OCI-LY1 (cell line): Measurements from ENCODE around the gene KRT1.

Source experiments
- H2AFZ ChIP-seq: fragments of 200-600 bp; sonication (generic), shearing (Covaris generic); 2 replicates; pipeline ENCODE4 v1.6.0; 2014; ENCODE audit warnings: antibody characterized with exemption, mild to moderate bottlenecking, low read length
- H3F3A ChIP-seq: fragments of 200-600 bp; sonication (generic), shearing (Covaris generic); 2 replicates; pipeline ENCODE4 v1.6.0; 2014; ENCODE audit warnings: mild to moderate bottlenecking, antibody characterized with exemption, low read length, moderate library complexity; ENCODE audit not compliant: insufficient read depth
- H3K27ac ChIP-seq: fragments of 200-600 bp; sonication (generic); 2 replicates; pipeline ENCODE4 v1.5.1; 2014; ENCODE audit warnings: low read length, mixed run types, mild to moderate bottlenecking, low read depth; ENCODE audit not compliant: poor library complexity, severe bottlenecking
- H3K27me3 ChIP-seq: fragments of 200-600 bp; sonication (generic); 2 replicates; pipeline ENCODE4 v1.6.0; 2014; ENCODE audit warnings: antibody characterized with exemption, mild to moderate bottlenecking, low read length, moderate library complexity; ENCODE audit not compliant: insufficient read depth
- H3K36me3 ChIP-seq: fragments of 200-600 bp; sonication (generic); 2 replicates; pipeline ENCODE4 v1.6.1; 2014; ENCODE audit warnings: mild to moderate bottlenecking, antibody characterized with exemption, low read length, moderate library complexity, mixed read lengths; ENCODE audit not compliant: insufficient read depth
- H3K4me1 ChIP-seq: fragments of 200-600 bp; sonication (generic); 2 replicates; pipeline ENCODE4 v1.5.1; 2014; ENCODE audit warnings: mild to moderate bottlenecking, low read length, moderate library complexity; ENCODE audit not compliant: insufficient read depth, severe bottlenecking
- H3K4me2 ChIP-seq: fragments of 200-600 bp; sonication (generic), shearing (Covaris generic); 2 replicates; pipeline ENCODE4 v1.6.1; 2014; ENCODE audit warnings: low read length
- H3K4me3 ChIP-seq: fragments of 200-600 bp; sonication (generic); 2 replicates; pipeline ENCODE4 v1.5.1; 2014; ENCODE audit warnings: low read length, low read depth, mild to moderate bottlenecking, mixed read lengths; ENCODE audit not compliant: poor library complexity, severe bottlenecking
- H3K79me2 ChIP-seq: fragments of 200-600 bp; shearing (Covaris generic); 2 replicates; pipeline ENCODE4 v1.6.1; 2016; ENCODE audit warnings: mixed run types, low read length, mixed read lengths; ENCODE audit not compliant: insufficient read depth
- H3K9ac ChIP-seq: fragments of 200-600 bp; sonication (generic), shearing (Covaris generic); 2 replicates; pipeline ENCODE4 v1.6.1; 2014; ENCODE audit warnings: mild to moderate bottlenecking, low read length, mixed read lengths
- H3K9me2 ChIP-seq: fragments of 200-600 bp; sonication (generic), shearing (Covaris generic); 2 replicates; pipeline ENCODE4 v1.6.1; 2014; ENCODE audit warnings: low read depth, mild to moderate bottlenecking, low read length, mixed read lengths
- H3K9me3 ChIP-seq: fragments of 200-600 bp; shearing (Covaris generic); 2 replicates; pipeline ENCODE4 v1.6.1; 2014; ENCODE audit warnings: low read length, mixed read lengths
- H4K20me1 ChIP-seq: fragments of 200-600 bp; sonication (generic), shearing (Covaris generic); 2 replicates; pipeline ENCODE4 v1.6.0; 2016; ENCODE audit warnings: mild to moderate bottlenecking, low read length; ENCODE audit not compliant: insufficient read depth
- CTCF ChIP-seq: fragments of 200-600 bp; sonication (generic), shearing (Covaris generic); IDR thresholded peaks from 2 replicates; pipeline ENCODE4 v1.5.1; 2017; ENCODE audit warnings: mild to moderate bottlenecking, antibody characterized with exemption, low read length, moderate library complexity, mixed read lengths
- EZH2 ChIP-seq: fragments of 200-600 bp; sonication (generic), shearing (Covaris generic); IDR thresholded peaks from 2 replicates; pipeline ENCODE4 v1.8.0; 2017; ENCODE audit warnings: borderline replicate concordance, mixed run types, mild to moderate bottlenecking, antibody characterized with exemption, low read length, moderate library complexity, mixed read lengths

KRT1 gene

GRCh38 chr12:52631676-52632459 lies 48.3 kb downstream of the KRT1 start:
- H3F3A ChIP-seq = no peaks in the 10 kb centered on the region
- no peaks in the 10 kb centered on the region for H3K4me1 ChIP-seq
- H3K36me3 ChIP-seq = no peaks in the 10 kb centered on the region
- no peaks in the 10 kb centered on the region for H3K27me3 ChIP-seq
- H3K79me2 ChIP-seq = no peaks in the 10 kb centered on the region
- H3K9ac ChIP-seq = no peak overlapping the region
- H3K9me2 ChIP-seq = no peaks in the 10 kb centered on the region
- H3K4me3 ChIP-seq = no peak overlapping the region
- no peak overlapping the region for H3K4me2 ChIP-seq
- no peaks in the 10 kb centered on the region for H4K20me1 ChIP-seq
- no peak overlapping the region for H3K27ac ChIP-seq
- H2AFZ ChIP-seq = no peak overlapping the region
- no peak for TF ChIP-seq CTCF
- no peak for TF ChIP-seq EZH2
- H3K9me3 ChIP-seq = no peaks in the 10 kb centered on the region

DNA sequence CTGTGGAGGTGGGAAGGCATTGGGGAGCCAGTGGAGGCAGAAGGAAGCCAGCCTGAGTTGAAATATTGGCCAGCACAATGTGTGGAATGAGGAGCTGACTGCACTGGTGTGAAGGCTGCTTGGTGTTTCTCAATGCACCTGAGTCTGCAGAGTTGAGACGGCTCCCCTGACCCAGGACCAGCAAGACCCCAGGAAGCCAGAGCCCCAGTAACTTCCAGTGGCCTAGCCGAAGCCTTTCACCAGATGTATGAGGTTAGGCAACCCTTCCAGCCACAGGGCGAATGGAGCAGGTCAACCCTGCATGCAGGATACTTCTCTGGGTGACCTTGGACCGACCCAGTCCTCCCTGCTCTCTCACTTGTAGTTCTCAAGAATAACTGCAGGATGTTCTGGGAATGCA lies 48.9 kb downstream of the KRT1 start:
- H3K79me2 ChIP-seq = no peaks in the 10 kb centered on the region
- H3K9ac ChIP-seq = no peak overlapping the region
- H3K4me2 ChIP-seq = no peak overlapping the region
- H2AFZ ChIP-seq = no peak overlapping the region
- H3K4me3 ChIP-seq = no peak overlapping the region
- no peak overlapping the region for H3K27ac ChIP-seq
- no peaks in the 10 kb centered on the region for H3K36me3 ChIP-seq
- no peaks in the 10 kb centered on the region for H3K9me3 ChIP-seq
- no peak for TF ChIP-seq CTCF
- TF ChIP-seq EZH2 = no peak
- H4K20me1 ChIP-seq = no peaks in the 10 kb centered on the region
- no peaks in the 10 kb centered on the region for H3K9me2 ChIP-seq
- no peaks in the 10 kb centered on the region for H3K27me3 ChIP-seq
- H3F3A ChIP-seq = no peaks in the 10 kb centered on the region
- no peaks in the 10 kb centered on the region for H3K4me1 ChIP-seq

- Histone ChIP-seq H3K9ac (no peak overlapping the region), H3K27me3 (no peaks in the 10 kb centered on the region), H3K9me3 (no peaks in the 10 kb centered on the region), H3K9me2 (no peaks in the 10 kb centered on the region), H2AFZ (no peak overlapping the region), H3K27ac (no peak overlapping the region), H3K4me1 (no peaks in the 10 kb centered on the region), H4K20me1 (no peaks in the 10 kb centered on the region), H3K79me2 (no peaks in the 10 kb centered on the region), H3F3A (no peaks in the 10 kb centered on the region), H3K36me3 (no peaks in the 10 kb centered on the region), H3K4me3 (no peak overlapping the region), H3K4me2 (no peak overlapping the region)
- no peak for TF ChIP-seq CTCF
- no peak for TF ChIP-seq EZH2
Measured at GRCh38 chr12:52630599-52631200, 49.5 kb downstream of the KRT1 start.
